ENCODE data around the gene CLIP1.

Gene CLIP1

DNA sequence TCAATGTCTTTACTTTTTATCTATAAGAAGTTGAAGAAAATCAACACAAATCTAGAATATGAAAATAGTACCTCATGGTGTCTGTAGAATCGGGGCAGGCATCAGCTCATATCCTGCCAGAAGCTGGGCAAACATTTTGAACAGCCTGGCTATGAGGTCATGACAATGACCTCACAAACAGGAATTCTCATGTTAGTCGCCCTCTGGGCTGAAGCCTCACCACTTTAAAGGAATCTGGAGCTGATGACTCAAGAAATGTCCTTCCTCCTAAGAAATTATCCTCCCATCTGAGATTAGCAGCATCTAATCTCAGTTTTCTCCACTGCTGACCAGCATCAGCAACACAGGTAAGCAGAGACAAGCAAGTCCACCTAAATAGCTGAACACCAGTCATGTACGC lies 27.1 kb downstream of the CLIP1 start:
- Histone ChIP-seq H3K4me3 (ENCODE audit: low read depth, low read length, poor library complexity, severe bottlenecking) (no peak overlapping the region), H3K9me2 (ENCODE audit: low read depth, low read length) (no peaks in the 10 kb centered on the region), H3K4me2 (ENCODE audit: low read length) (no peak overlapping the region), H3K9ac (ENCODE audit: low read length) (no peak overlapping the region), H3F3A (ENCODE audit: insufficient read depth, low read length) (no peaks in the 10 kb centered on the region), H3K27me3 (ENCODE audit: insufficient read depth, low read length) (no peaks in the 10 kb centered on the region), H3K36me3 (ENCODE audit: insufficient read depth, low read length) (no peaks in the 10 kb centered on the region), H2AFZ (ENCODE audit: low read length) (no peak overlapping the region), H4K20me1 (ENCODE audit: insufficient read depth, low read length) (no peaks in the 10 kb centered on the region), H3K9me3 (ENCODE audit: low read length) (no peaks in the 10 kb centered on the region), H3K4me1 (ENCODE audit: insufficient read depth, low read length, severe bottlenecking) (peaks cover 39% of the 10 kb centered on the region), H3K79me2 (ENCODE audit: insufficient read depth, low read length) (no peaks in the 10 kb centered on the region), H3K27ac (ENCODE audit: low read depth, low read length, poor library complexity, severe bottlenecking) (no peak overlapping the region)
- TF ChIP-seq CTCF (IDR thresholded peaks at IDR 0.05; ENCODE audit: low read length) (no peak), EZH2 (IDR thresholded peaks at IDR 0.05; ENCODE audit: borderline replicate concordance, low read length) (no peak)

- no peaks in the 10 kb centered on the region for H3K36me3 ChIP-seq (ENCODE audit: insufficient read depth, low read length)
- no peaks in the 10 kb centered on the region for H3K9me2 ChIP-seq (ENCODE audit: low read depth, low read length)
- no peak overlapping the region for H3K4me3 ChIP-seq (ENCODE audit: low read depth, low read length, poor library complexity, severe bottlenecking)
- no peaks in the 10 kb centered on the region for H3K79me2 ChIP-seq (ENCODE audit: insufficient read depth, low read length)
- no peaks in the 10 kb centered on the region for H3F3A ChIP-seq (ENCODE audit: insufficient read depth, low read length)
- H2AFZ ChIP-seq (ENCODE audit: low read length), result no peak overlapping the region
- H3K4me2 ChIP-seq (ENCODE audit: low read length), result no peak overlapping the region
- no peaks in the 10 kb centered on the region for H4K20me1 ChIP-seq (ENCODE audit: insufficient read depth, low read length)
- no peaks in the 10 kb centered on the region for H3K9me3 ChIP-seq (ENCODE audit: low read length)
- H3K27ac ChIP-seq (ENCODE audit: low read depth, low read length, poor library complexity, severe bottlenecking), result no peak overlapping the region
- no peak overlapping the region for H3K9ac ChIP-seq (ENCODE audit: low read length)
- H3K4me1 ChIP-seq (ENCODE audit: insufficient read depth, low read length, severe bottlenecking), result peaks cover 32% of the 10 kb centered on the region
- no peaks in the 10 kb centered on the region for H3K27me3 ChIP-seq (ENCODE audit: insufficient read depth, low read length)
- TF ChIP-seq EZH2 (IDR thresholded peaks at IDR 0.05; ENCODE audit: borderline replicate concordance, low read length) (no peak), CTCF (IDR thresholded peaks at IDR 0.05; ENCODE audit: low read length) (no peak)
These were observed 27.8 kb downstream of the CLIP1 start for GRCh38 chr12:122394626-122395194.

DNA sequence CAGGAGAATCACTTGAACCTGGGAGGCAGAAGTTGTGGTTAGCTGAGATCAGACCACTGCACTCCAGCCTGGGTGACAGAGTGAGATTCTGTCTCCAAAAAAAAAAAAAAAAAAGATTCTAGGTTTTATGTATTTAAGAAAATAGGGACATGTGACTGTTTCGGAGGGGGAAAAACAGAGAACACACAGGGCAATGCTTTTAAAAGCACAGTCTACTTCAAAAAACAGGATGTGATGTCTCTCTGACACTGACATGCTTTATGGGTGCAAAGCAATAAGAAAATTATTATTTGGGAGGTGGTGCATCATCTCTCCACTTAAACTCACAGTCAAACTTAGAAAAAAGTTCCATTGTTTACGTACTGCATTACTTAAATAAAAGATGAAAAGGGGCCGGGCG lies 28.7 kb downstream of the CLIP1 start:
- Histone ChIP-seq H3K36me3 (ENCODE audit: insufficient read depth, low read length) (no peaks in the 10 kb centered on the region), H4K20me1 (ENCODE audit: insufficient read depth, low read length) (no peaks in the 10 kb centered on the region), H3F3A (ENCODE audit: insufficient read depth, low read length) (no peaks in the 10 kb centered on the region), H3K4me3 (ENCODE audit: low read depth, low read length, poor library complexity, severe bottlenecking) (no peak overlapping the region), H3K9me2 (ENCODE audit: low read depth, low read length) (no peaks in the 10 kb centered on the region), H3K4me1 (ENCODE audit: insufficient read depth, low read length, severe bottlenecking) (peaks cover 24% of the 10 kb centered on the region), H3K27ac (ENCODE audit: low read depth, low read length, poor library complexity, severe bottlenecking) (peak overlapping the region; percentile 18), H3K27me3 (ENCODE audit: insufficient read depth, low read length) (no peaks in the 10 kb centered on the region), H3K4me2 (ENCODE audit: low read length) (no peak overlapping the region; the same call in 1 of the 2 replicates), H2AFZ (ENCODE audit: low read length) (no peak overlapping the region), H3K9me3 (ENCODE audit: low read length) (no peaks in the 10 kb centered on the region), H3K9ac (ENCODE audit: low read length) (no peak overlapping the region), H3K79me2 (ENCODE audit: insufficient read depth, low read length) (no peaks in the 10 kb centered on the region)
- TF ChIP-seq CTCF (IDR thresholded peaks at IDR 0.05; ENCODE audit: low read length) (no peak), EZH2 (IDR thresholded peaks at IDR 0.05; ENCODE audit: borderline replicate concordance, low read length) (no peak)
